Measurements from ENCODE around the gene NOPCHAP1.

DNA sequence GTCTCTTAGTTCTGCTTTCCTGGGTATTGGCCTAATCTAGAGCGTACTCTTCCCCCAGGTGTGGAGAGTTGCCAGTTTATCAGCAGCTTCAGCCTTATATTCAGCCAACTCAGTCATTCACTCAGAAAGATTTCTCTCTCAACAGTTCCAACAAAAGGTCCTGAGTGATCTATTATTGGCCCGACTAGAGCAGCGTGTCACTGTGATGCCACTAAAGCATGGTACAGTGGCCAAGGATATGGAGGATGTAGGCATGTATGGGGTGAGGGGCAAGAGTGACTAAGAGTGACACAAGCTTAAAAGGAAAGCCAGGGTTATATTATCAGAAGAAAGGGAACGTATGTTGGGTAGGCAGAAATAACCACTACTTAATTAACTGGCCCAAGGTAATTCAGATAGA lies 4.8 kb downstream of the NOPCHAP1 start:
- TF ChIP-seq POLR2A (IDR thresholded peaks at IDR 0.05; ENCODE audit: low read depth, low read length) = no peak
- no peak for TF ChIP-seq PAX5 (IDR thresholded peaks at IDR 0.05; ENCODE audit: insufficient read depth, low read length, severe bottlenecking)
- no peak for TF ChIP-seq POLR2AphosphoS5 (IDR thresholded peaks at IDR 0.05; ENCODE audit: low read depth, low read length)

Data from GM12891 (cell line).